ENCODE data around the gene CDH4.
"Not testable (repeated sequence)": the region's sequence is repeated elsewhere in the genome, so short reads cannot be mapped to it uniquely, and the experiment has no call there.

The CDH4 gene

GRCh38 chr20:61940976-61941720, 689.1 kb downstream of the CDH4 start:
- no peak for DNase-seq

- DNase-seq, result no peak
Observed at GRCh38 chr20:61941721-61942405, 689.8 kb downstream of the CDH4 start.

GRCh38 chr20:61942526-61942925, 690.5 kb downstream of the CDH4 start:
- no peak for DNase-seq

- DNase-seq, result not testable (repeated sequence)
Observed at GRCh38 chr20:61944967-61945366, 692.9 kb downstream of the CDH4 start.

GRCh38 chr20:61945495-61945894, 693.4 kb downstream of the CDH4 start:
- DNase-seq, result not testable (repeated sequence)

- DNase-seq, result not testable (repeated sequence)
Observed at GRCh38 chr20:61948056-61948455, 696.0 kb downstream of the CDH4 start.

GRCh38 chr20:61948586-61949362, 696.7 kb downstream of the CDH4 start:
- no peak for DNase-seq

GRCh38 chr20:61949363-61949713, 697.3 kb downstream of the CDH4 start:
- no peak for DNase-seq

GRCh38 chr20:61949714-61950640, 697.9 kb downstream of the CDH4 start:
- no peak for DNase-seq

GRCh38 chr20:61950641-61951071, 698.6 kb downstream of the CDH4 start:
- no peak for DNase-seq

GRCh38 chr20:61951695-61952533, 699.9 kb downstream of the CDH4 start:
- DNase-seq, result no peak

- DNase-seq, result no peak
Observed at GRCh38 chr20:61953037-61954021, 701.3 kb downstream of the CDH4 start.

- DNase-seq, result no peak
Observed at GRCh38 chr20:61954276-61955021, 702.4 kb downstream of the CDH4 start.

GRCh38 chr20:61955668-61956395, 703.8 kb downstream of the CDH4 start:
- DNase-seq, result no peak

GRCh38 chr20:61956396-61957342, 704.6 kb downstream of the CDH4 start:
- DNase-seq, result no peak
